CD14-positive monocyte (primary cell): ENCODE data around the gene HK1. TPM values are rescaled to one million over a fixed set of nuclear protein-coding genes. Genes with fewer than 3 reads are reported as not detected.
A peak's percentile ranks its signal among the peaks of the same experiment; 100 is the strongest.
"Not testable (repeated sequence)": the region's sequence is repeated elsewhere in the genome, so short reads cannot be mapped to it uniquely, and the experiment has no call there.

Experiments
- DNase-seq, 3 donors: peaks; one replicate each; pipeline ENCODE4 v3.0.0-alpha.2; 2011 to 2022
- H2AFZ ChIP-seq: 2 replicates; pipeline ENCODE4 v1.6.0; 2012; ENCODE audit warnings: mild to moderate bottlenecking, low read depth, low read length, inconsistent platforms; ENCODE audit not compliant: insufficient read depth, poor library complexity, severe bottlenecking
- H3K27ac ChIP-seq, 2 donors: 1 replicate in 1 of 2; 2 replicates in 1 of 2; pipeline ENCODE4 v1.5.1; 2012 to 2013; ENCODE audit warnings: low read length in 2 of 2, control low read depth in 1 of 2, inconsistent platforms in 1 of 2, low read depth in 1 of 2, mild to moderate bottlenecking in 1 of 2
- H3K27me3 ChIP-seq, 2 donors: one replicate each; pipeline versions ENCODE4 v1.6.0 to v1.6.1; 2011 to 2013; ENCODE audit warnings: low read length in 2 of 2; ENCODE audit not compliant: control insufficient read depth in 2 of 2, insufficient read depth in 2 of 2
- H3K36me3 ChIP-seq, 2 donors: replicated peaks in 1 of 2; 1 replicate in 1 of 2; 2 replicates in 1 of 2; pipeline versions ENCODE4 v1.5.1 to v1.6.1; 2012 to 2013; ENCODE audit warnings: low read length in 2 of 2, control low read depth in 1 of 2, inconsistent platforms in 1 of 2, mild to moderate bottlenecking in 1 of 2; ENCODE audit not compliant: insufficient read depth in 2 of 2, control insufficient read depth in 1 of 2
- H3K4me1 ChIP-seq, 2 donors: 1 replicate in 1 of 2; 2 replicates in 1 of 2; pipeline versions ENCODE4 v1.5.1 to v1.6.1; 2012 to 2013; ENCODE audit warnings: low read length in 2 of 2, control low read depth in 1 of 2, inconsistent platforms in 1 of 2, mild to moderate bottlenecking in 1 of 2, moderate library complexity in 1 of 2; ENCODE audit not compliant: insufficient read depth in 2 of 2, control insufficient read depth in 1 of 2
- H3K4me2 ChIP-seq: replicated peaks from 2 replicates; pipeline ENCODE3; 2012; ENCODE audit warnings: low read length, moderate library complexity, mild to moderate bottlenecking; ENCODE audit not compliant: poor library complexity, severe bottlenecking; ENCODE audit errors: extremely low read depth
- H3K4me3 ChIP-seq, 3 experiments: fragments of 200-600 bp in 1 of 3; sonication (generic) in 1 of 3; replicated peaks in 1 of 3; 1 replicate in 2 of 3; 2 replicates in 1 of 3; pipeline ENCODE4 v1.5.1; 2011 to 2013; ENCODE audit warnings: low read length in 3 of 3, mild to moderate bottlenecking in 3 of 3, control low read depth in 2 of 3, low read depth in 2 of 3, inconsistent platforms in 1 of 3, moderate library complexity in 1 of 3
- H3K79me2 ChIP-seq: 2 replicates; pipeline ENCODE4 v1.6.0; 2012; ENCODE audit warnings: mild to moderate bottlenecking, control low read depth, inconsistent platforms, low read length, moderate library complexity; ENCODE audit not compliant: insufficient read depth
- H3K9ac ChIP-seq: 2 replicates; pipeline ENCODE4 v1.6.0; 2017; ENCODE audit warnings: low read length, mild to moderate bottlenecking; ENCODE audit not compliant: insufficient read depth, poor library complexity, severe bottlenecking
- H3K9me3 ChIP-seq, 2 donors: replicated peaks in 1 of 2; 1 replicate in 1 of 2; 2 replicates in 1 of 2; pipeline versions ENCODE4 v1.5.1 to v1.6.1; 2012 to 2013; ENCODE audit warnings: low read length in 2 of 2, control low read depth in 1 of 2; ENCODE audit not compliant: control insufficient read depth in 1 of 2, insufficient read depth in 1 of 2
- H4K20me1 ChIP-seq: 2 replicates; pipeline ENCODE4 v1.6.0; 2012; ENCODE audit warnings: mild to moderate bottlenecking, low read length, control low read depth, moderate library complexity; ENCODE audit not compliant: insufficient read depth
- H3K27ac Mint-ChIP-seq, 7 donors: one replicate each; pipeline ENCODE4 v1.8.0; 2020; ENCODE audit warnings: mild to moderate bottlenecking in 7 of 7, mixed read lengths in 7 of 7, moderate library complexity in 6 of 7, inconsistent platforms in 2 of 7
- H3K27me3 Mint-ChIP-seq, 3 donors: one replicate each; pipeline ENCODE4 v1.8.0; 2021 to 2022; ENCODE audit warnings: low read depth in 3 of 3, mild to moderate bottlenecking in 3 of 3, mixed read lengths in 3 of 3, moderate library complexity in 3 of 3, inconsistent platforms in 1 of 3
- H3K36me3 Mint-ChIP-seq, 2 donors: one replicate each; pipeline ENCODE4 v1.8.0; 2020; ENCODE audit warnings: mixed read lengths in 2 of 2, inconsistent platforms in 1 of 2, mild to moderate bottlenecking in 1 of 2
- H3K4me1 Mint-ChIP-seq: one replicate; pipeline ENCODE4 v1.8.0; 2020; ENCODE audit warnings: mild to moderate bottlenecking, mixed read lengths
- H3K4me3 Mint-ChIP-seq, 2 donors: one replicate each; pipeline ENCODE4 v1.8.0; 2020; ENCODE audit warnings: mild to moderate bottlenecking in 2 of 2, mixed read lengths in 2 of 2, moderate library complexity in 1 of 2
- H3K9me3 Mint-ChIP-seq, 7 donors: one replicate each; pipeline ENCODE4 v1.8.0; 2020 to 2022; ENCODE audit warnings: mixed read lengths in 7 of 7, mild to moderate bottlenecking in 6 of 7, moderate library complexity in 6 of 7, inconsistent platforms in 2 of 7
- WGBS: methylation state at CpG from one replicate; pipeline ENCODE4 v1.1.5; 2013; ENCODE audit warnings: missing lambda C conversion rate; ENCODE audit not compliant: insufficient coverage; 5-methylcytosine and 5-hydroxymethylcytosine counted together
- intact Hi-C, 2 donors: fragments of 100-400 bp; cut with micrococcal nuclease; formaldehyde crosslinking; loops; one replicate each; pipeline versions ENCODE4 v1.15.0 to v1.15.1; 2023
- polyA plus RNA-seq, 3 donors: library from polyadenylated mRNA; depleted of rRNA in 1 of 3; unstranded in 2 of 3; stranded (reverse) in 1 of 3; fragments of 300-500 nt in 2 of 3; fragments of >200 nt in 1 of 3; fragmentation: Illumina TruSeq in 2 of 3; gene quantifications; 1 replicate in 2 of 3; 2 replicates in 1 of 3; pipeline ENCODE4 v1.2.3, GENCODE V29; 2012 to 2021
- TF ChIP-seq, protein P1 (sequence below): fragments of 200-600 bp; IDR thresholded peaks from one replicate; pipeline ENCODE4 v1.8.0; 2022; ENCODE audit warnings: antibody characterized with exemption, mild to moderate bottlenecking

HK1 gene
- polyA plus RNA-seq, 3 donors = 57.9 to 146 (median 125) TPM

DNA sequence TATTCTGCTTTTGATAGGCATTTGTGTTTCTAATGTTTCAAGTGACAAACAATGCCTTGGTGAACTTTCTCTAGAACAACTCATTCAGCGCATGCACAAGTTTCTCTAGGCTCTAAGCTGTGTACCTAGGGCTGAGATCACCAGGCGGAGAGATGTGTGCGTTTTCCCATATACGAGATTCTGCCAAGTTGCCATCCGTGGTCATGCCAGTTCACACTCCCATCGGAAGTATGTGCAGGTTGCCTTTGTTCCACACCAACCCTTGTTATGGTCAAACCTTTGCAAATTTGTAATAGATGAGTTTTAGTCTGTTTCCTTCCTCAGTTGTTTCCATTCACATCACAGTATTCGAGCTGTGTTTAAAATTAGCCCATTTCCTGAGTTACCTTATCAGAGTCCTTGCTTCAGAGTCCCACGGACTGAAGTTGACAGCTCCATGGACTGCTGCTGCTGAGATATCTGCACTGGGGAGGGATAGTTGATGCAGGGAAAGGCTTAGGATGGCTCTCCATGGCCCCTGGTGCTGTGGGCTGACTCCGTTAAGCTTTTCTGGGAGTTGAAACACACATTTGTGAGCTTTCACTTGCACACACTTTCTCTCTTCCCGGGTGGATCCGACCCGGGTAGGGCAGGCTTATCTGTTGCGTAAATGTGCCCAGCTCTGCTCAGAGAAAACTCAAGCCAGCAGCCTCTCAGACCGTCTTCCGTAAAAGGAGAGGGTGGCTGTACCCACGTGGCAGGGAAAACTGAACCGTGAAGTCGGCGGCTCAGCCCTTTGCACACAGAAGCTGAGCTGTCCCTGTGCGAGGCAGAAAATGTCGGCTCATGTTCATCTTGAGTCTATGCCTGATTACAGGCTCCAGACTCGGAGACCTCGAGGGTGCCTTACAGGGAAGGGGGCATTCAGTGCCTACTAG lies 49.4 kb downstream of the HK1 start:
- TF ChIP-seq, protein P1, sequence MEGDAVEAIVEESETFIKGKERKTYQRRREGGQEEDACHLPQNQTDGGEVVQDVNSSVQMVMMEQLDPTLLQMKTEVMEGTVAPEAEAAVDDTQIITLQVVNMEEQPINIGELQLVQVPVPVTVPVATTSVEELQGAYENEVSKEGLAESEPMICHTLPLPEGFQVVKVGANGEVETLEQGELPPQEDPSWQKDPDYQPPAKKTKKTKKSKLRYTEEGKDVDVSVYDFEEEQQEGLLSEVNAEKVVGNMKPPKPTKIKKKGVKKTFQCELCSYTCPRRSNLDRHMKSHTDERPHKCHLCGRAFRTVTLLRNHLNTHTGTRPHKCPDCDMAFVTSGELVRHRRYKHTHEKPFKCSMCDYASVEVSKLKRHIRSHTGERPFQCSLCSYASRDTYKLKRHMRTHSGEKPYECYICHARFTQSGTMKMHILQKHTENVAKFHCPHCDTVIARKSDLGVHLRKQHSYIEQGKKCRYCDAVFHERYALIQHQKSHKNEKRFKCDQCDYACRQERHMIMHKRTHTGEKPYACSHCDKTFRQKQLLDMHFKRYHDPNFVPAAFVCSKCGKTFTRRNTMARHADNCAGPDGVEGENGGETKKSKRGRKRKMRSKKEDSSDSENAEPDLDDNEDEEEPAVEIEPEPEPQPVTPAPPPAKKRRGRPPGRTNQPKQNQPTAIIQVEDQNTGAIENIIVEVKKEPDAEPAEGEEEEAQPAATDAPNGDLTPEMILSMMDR = no peak
- peaks cover 48 to 71% of the 10 kb centered on the region in 2 donors for H3K4me1 ChIP-seq
- peaks cover 3 to 24% of the 10 kb centered on the region in 2 donors for H3K36me3 ChIP-seq
- Mint-ChIP-seq H3K4me3 (peak overlapping the region; percentile 76 to 92), H3K4me1 (peaks cover 72% of the 10 kb centered on the region), H3K36me3 (peaks cover 18 to 57% of the 10 kb centered on the region in 2 donors), H3K27me3 (peaks cover 0 to 2% (median 1%) of the 10 kb centered on the region in 3 donors), H3K9me3 (no peaks in the 10 kb centered on the region), H3K27ac (peak overlapping the region; percentile 73 to 93 (median 91))
- no peaks in the 10 kb centered on the region for H3K9me3 ChIP-seq
- H4K20me1 ChIP-seq = peaks cover 96% of the 10 kb centered on the region
- intact Hi-C loops = no loop called here
- peak overlapping the region; percentile 14 for H2AFZ ChIP-seq
- H3K4me2 ChIP-seq = peak overlapping the region; percentile 77
- H3K27ac ChIP-seq = peak overlapping the region; percentile 72 to 79
- peak overlapping the region; percentile 37 for H3K9ac ChIP-seq
- no peaks in the 10 kb centered on the region for H3K27me3 ChIP-seq
- H3K4me3 ChIP-seq = peak overlapping the region; percentile 17 to 72 (median 42)
- peaks cover 99% of the 10 kb centered on the region for H3K79me2 ChIP-seq
- 30% methylated on average over 16 of the region's 23 CpGs for WGBS
- peak; percentile 60 to 74 (median 70) for DNase-seq

DNA sequence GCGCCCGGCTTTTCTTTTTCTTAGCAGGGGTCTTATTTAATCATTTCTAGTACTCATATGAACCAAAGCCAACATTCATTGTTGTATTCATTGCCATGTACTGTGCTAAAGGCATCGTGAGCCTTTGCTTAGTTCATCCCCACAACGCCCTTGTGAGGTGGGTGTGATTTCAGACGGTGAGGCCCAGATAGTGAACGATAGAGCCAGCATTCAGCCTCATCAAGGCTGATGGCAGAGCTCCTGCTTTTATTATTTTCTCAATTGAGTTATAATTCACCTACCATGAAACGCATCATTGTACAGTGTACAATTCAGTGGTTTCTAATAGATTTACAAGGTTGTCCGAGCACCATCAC lies 50.1 kb downstream of the HK1 start:
- Histone ChIP-seq H3K36me3 (peaks cover 3 to 24% of the 10 kb centered on the region in 2 donors), H3K9ac (no peak overlapping the region), H3K4me3 (peak overlapping the region in 1 of 3 experiments; percentile 72), H3K27me3 (no peaks in the 10 kb centered on the region), H3K4me1 (peaks cover 55 to 75% of the 10 kb centered on the region in 2 donors), H2AFZ (no peak overlapping the region), H3K9me3 (no peaks in the 10 kb centered on the region), H3K79me2 (peaks cover 99% of the 10 kb centered on the region), H3K27ac (peak overlapping the region; percentile 72 to 79), H3K4me2 (peak overlapping the region; percentile 77), H4K20me1 (peaks cover 96% of the 10 kb centered on the region)
- intact Hi-C loops = no loop called here
- Mint-ChIP-seq H3K9me3 (no peaks in the 10 kb centered on the region), H3K27me3 (peaks cover 0 to 2% (median 1%) of the 10 kb centered on the region in 3 donors), H3K36me3 (peaks cover 18 to 53% of the 10 kb centered on the region in 2 donors), H3K4me1 (peaks cover 79% of the 10 kb centered on the region), H3K4me3 (peak overlapping the region; percentile 76 to 92), H3K27ac (peak overlapping the region; percentile 73 to 93 (median 91))
- TF ChIP-seq, protein P1 = no peak
- DNase-seq = no peak
- WGBS = 43% methylated on average over 1 of the region's 8 CpGs

DNA sequence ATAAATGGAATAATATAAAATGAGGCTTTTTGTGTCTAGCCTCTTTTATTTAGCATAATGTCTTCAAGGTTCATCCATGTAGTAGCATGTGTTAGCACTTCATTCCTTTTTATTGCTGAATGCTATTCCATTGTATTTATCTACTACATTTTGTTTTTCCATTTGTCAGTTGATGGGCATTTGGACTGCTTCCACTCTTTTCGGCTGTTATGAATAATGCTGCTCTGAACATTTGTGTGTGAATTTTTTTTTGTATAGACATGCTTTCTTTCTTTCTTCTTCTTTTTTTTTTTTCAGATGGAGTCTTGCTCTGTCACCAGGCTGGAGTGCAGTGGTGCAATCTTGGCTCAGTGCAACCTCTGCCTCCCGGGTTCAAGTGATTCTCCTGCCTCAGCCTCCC lies 50.6 kb downstream of the HK1 start:
- H3K4me2 ChIP-seq, H2AFZ ChIP-seq, H3K27me3 Mint-ChIP-seq, H3K9me3 Mint-ChIP-seq, DNase-seq, intact Hi-C loops, H3K4me3 Mint-ChIP-seq, H3K27me3 ChIP-seq, H3K9me3 ChIP-seq, H3K9ac ChIP-seq: not testable (repeated sequence)
- Histone ChIP-seq H3K27ac (peak overlapping the region; percentile 12 to 79), H3K36me3 (peaks cover 3 to 24% of the 10 kb centered on the region in 2 donors), H3K4me3 (peak overlapping the region in 1 of 3 experiments; percentile 72), H4K20me1 (peaks cover 94% of the 10 kb centered on the region), H3K79me2 (peaks cover 99% of the 10 kb centered on the region), H3K4me1 (peaks cover 60 to 75% of the 10 kb centered on the region in 2 donors)
- WGBS = 0% methylated on average over 1 of the region's 2 CpGs
- Mint-ChIP-seq H3K4me1 (peaks cover 80% of the 10 kb centered on the region), H3K36me3 (peaks cover 18 to 49% of the 10 kb centered on the region in 2 donors), H3K27ac (peak overlapping the region; percentile 73 to 93 (median 91))
